Stimulated activated CD8-positive, alpha-beta memory T cell treated with anti-CD3 and anti-CD28 coated beads, Interleukin-12 subunit alpha, Interleukin-12 subunit beta, amount 100 ng/mL, for 24 hours (primary cell): ENCODE measurements around the gene NTSR1.
"Not testable (repeated sequence)": the region's sequence is repeated elsewhere in the genome, so short reads cannot be mapped to it uniquely, and the experiment has no call there.

ENCODE experiments used
- DNase-seq: peaks from one replicate; pipeline ENCODE4 v3.0.0-alpha.2; 2020; ENCODE audit errors: extremely low read depth

Gene NTSR1

GRCh38 chr20:62674370-62674769 is 34.3 kb upstream of the NTSR1 start:
- no peak for DNase-seq

GRCh38 chr20:62675156-62675876 is 33.3 kb upstream of the NTSR1 start:
- DNase-seq: no peak

GRCh38 chr20:62675877-62676260 is 32.8 kb upstream of the NTSR1 start:
- no peak for DNase-seq

GRCh38 chr20:62676976-62677375 is 31.7 kb upstream of the NTSR1 start:
- DNase-seq: no peak

GRCh38 chr20:62677678-62678077 is 31.0 kb upstream of the NTSR1 start:
- DNase-seq: no peak

- DNase-seq: no peak
These were observed 30.1 kb upstream of the NTSR1 start for GRCh38 chr20:62678553-62678952.

- DNase-seq: no peak
These were observed 28.6 kb upstream of the NTSR1 start for GRCh38 chr20:62679978-62680589.

- no peak for DNase-seq
These were observed 25.6 kb upstream of the NTSR1 start for GRCh38 chr20:62682912-62683517.

- not testable (repeated sequence) for DNase-seq
These were observed 24.8 kb upstream of the NTSR1 start for GRCh38 chr20:62683660-62684322.

- DNase-seq: no peak
These were observed 23.7 kb upstream of the NTSR1 start for GRCh38 chr20:62684981-62685380.

- DNase-seq: no peak
These were observed 22.7 kb upstream of the NTSR1 start for GRCh38 chr20:62685781-62686555.

GRCh38 chr20:62686869-62687830 is 21.5 kb upstream of the NTSR1 start:
- DNase-seq: no peak

- DNase-seq: no peak
These were observed 20.6 kb upstream of the NTSR1 start for GRCh38 chr20:62688083-62688482.

GRCh38 chr20:62688855-62689460 is 19.7 kb upstream of the NTSR1 start:
- no peak for DNase-seq

- DNase-seq: no peak
These were observed 18.8 kb upstream of the NTSR1 start for GRCh38 chr20:62689861-62690260.

GRCh38 chr20:62690261-62690820 is 18.3 kb upstream of the NTSR1 start:
- DNase-seq: no peak

- no peak for DNase-seq
These were observed 17.1 kb upstream of the NTSR1 start for GRCh38 chr20:62691487-62691886.

GRCh38 chr20:62692176-62692575 is 16.5 kb upstream of the NTSR1 start:
- DNase-seq: no peak

- DNase-seq: no peak
These were observed 15.7 kb upstream of the NTSR1 start for GRCh38 chr20:62692801-62693523.
